Left lung (tissue), 14 donors: Measurements from ENCODE around the gene FCHSD1. TPM values are rescaled to one million over a fixed set of nuclear protein-coding genes. Genes with fewer than 3 reads are reported as not detected.

Experiments
- ATAC-seq: fragments of 200-7000 bp; cut with Tn5 transposase; one replicate; pipeline ENCODE4 v1.9.1; 2020; ENCODE audit warnings: moderate library complexity
- DNase-seq, 4 donors: peaks; one replicate each; pipeline ENCODE4 v3.0.0-alpha.2; 2013 to 2020
- H3K27ac ChIP-seq, 2 donors: fragments of 200-600 bp; sonication (generic) in 1 of 2; one replicate each; pipeline versions ENCODE4 v1.5.0 to v1.8.0; 2020 to 2021
- H3K27me3 ChIP-seq, 2 donors: fragments of 200-600 bp; sonication (generic) in 1 of 2; one replicate each; pipeline versions ENCODE4 v1.5.0 to v1.8.0; 2020 to 2021
- H3K36me3 ChIP-seq, 2 donors: fragments of 200-600 bp; sonication (generic) in 1 of 2; one replicate each; pipeline versions ENCODE4 v1.5.0 to v1.8.0; 2020 to 2021
- H3K4me1 ChIP-seq, 2 donors: fragments of 200-600 bp; one replicate each; pipeline ENCODE4 v1.8.0; 2021
- H3K4me3 ChIP-seq, 2 donors: fragments of 200-600 bp; sonication (generic) in 1 of 2; one replicate each; pipeline versions ENCODE4 v1.5.0 to v1.8.0; 2020 to 2021; ENCODE audit warnings: mild to moderate bottlenecking in 1 of 2
- H3K9me3 ChIP-seq, 2 donors: fragments of 200-600 bp; sonication (generic) in 1 of 2; one replicate each; pipeline versions ENCODE4 v1.5.0 to v1.8.0; 2020 to 2021
- intact Hi-C, 2 donors: fragments of 100-400 bp; cut with DNase I; formaldehyde crosslinking; loops; one replicate each; pipeline versions ENCODE4 v1.11.2 to v1.14.2; 2022
- long read RNA-seq, 12 donors: library from polyadenylated mRNA in 2 of 12; unstranded in 2 of 12; transcript quantifications; one replicate each; pipeline ENCODE4 v2.0.0 and lab custom pipeline, GENCODE V29; 2019 to 2026
- polyA plus RNA-seq, 6 donors: library from polyadenylated mRNA; unstranded; fragments of 120-200 nt; gene quantifications; one replicate each; pipeline ENCODE4 v1.2.1, GENCODE V29; 2013; ENCODE audit not compliant: insufficient read length in 6 of 6
- total RNA-seq, 2 donors: library from RNA; stranded (reverse); fragmentation: NEBNext Ultra II Directional; extraction: Animal tissue kit (Norgen Biotek cat#: 25700); gene quantifications; one replicate each; pipeline ENCODE4 v1.2.1, GENCODE V29; 2021
- TF ChIP-seq, protein P1 (sequence below), 2 donors: fragments of 200-600 bp; sonication (generic) in 1 of 2; IDR thresholded peaks; one replicate each; pipeline versions ENCODE4 v1.5.0 to v1.8.0; 2021; ENCODE audit warnings: antibody characterized with exemption in 2 of 2
- donor health status: DM: no; HTN: yes; CAD: no.
- donor health status: DM: no; HTN: no; CAD: no.

FCHSD1 gene
- total RNA-seq (10 to 100 TPM; 18.0 to 18.7 TPM), polyA plus RNA-seq (10 to 100 TPM; 17.4 to 29.7 (median 23.5) TPM)
- long read RNA-seq, donor 1, partial matches to known transcripts = 0 of 4 reads
- long read RNA-seq, donor 1, other reads (novel, unspliced or antisense) = 0 of 4 reads
- long read RNA-seq, donor 2, partial matches to known transcripts = 8 of 10 reads
- long read RNA-seq, donor 2, other reads (novel, unspliced or antisense) = 0 of 10 reads
- long read RNA-seq, donor 3 = 0 reads
- long read RNA-seq, donor 4, partial matches to known transcripts = 0 of 2 reads
- long read RNA-seq, donor 4, other reads (novel, unspliced or antisense) = 2 of 2 reads
- long read RNA-seq, donor 5 = 0 reads
- long read RNA-seq, donor 6, partial matches to known transcripts = 0 of 3 reads
- long read RNA-seq, donor 6, other reads (novel, unspliced or antisense) = 0 of 3 reads
- long read RNA-seq, donor 7 = 0 reads
- long read RNA-seq, donor 8, partial matches to known transcripts = 0 of 1 reads
- long read RNA-seq, donor 8, other reads (novel, unspliced or antisense) = 0 of 1 reads
- long read RNA-seq, donor 9 = 0 reads
- long read RNA-seq, donor 10, partial matches to known transcripts = 0 of 1 reads
- long read RNA-seq, donor 10, other reads (novel, unspliced or antisense) = 1 of 1 reads
- long read RNA-seq, donor 11, partial matches to known transcripts = 0 of 2 reads
- long read RNA-seq, donor 11, other reads (novel, unspliced or antisense) = 0 of 2 reads
- long read RNA-seq, donor 12, partial matches to known transcripts = 0 of 1 reads
- long read RNA-seq, donor 12, other reads (novel, unspliced or antisense) = 0 of 1 reads

DNA sequence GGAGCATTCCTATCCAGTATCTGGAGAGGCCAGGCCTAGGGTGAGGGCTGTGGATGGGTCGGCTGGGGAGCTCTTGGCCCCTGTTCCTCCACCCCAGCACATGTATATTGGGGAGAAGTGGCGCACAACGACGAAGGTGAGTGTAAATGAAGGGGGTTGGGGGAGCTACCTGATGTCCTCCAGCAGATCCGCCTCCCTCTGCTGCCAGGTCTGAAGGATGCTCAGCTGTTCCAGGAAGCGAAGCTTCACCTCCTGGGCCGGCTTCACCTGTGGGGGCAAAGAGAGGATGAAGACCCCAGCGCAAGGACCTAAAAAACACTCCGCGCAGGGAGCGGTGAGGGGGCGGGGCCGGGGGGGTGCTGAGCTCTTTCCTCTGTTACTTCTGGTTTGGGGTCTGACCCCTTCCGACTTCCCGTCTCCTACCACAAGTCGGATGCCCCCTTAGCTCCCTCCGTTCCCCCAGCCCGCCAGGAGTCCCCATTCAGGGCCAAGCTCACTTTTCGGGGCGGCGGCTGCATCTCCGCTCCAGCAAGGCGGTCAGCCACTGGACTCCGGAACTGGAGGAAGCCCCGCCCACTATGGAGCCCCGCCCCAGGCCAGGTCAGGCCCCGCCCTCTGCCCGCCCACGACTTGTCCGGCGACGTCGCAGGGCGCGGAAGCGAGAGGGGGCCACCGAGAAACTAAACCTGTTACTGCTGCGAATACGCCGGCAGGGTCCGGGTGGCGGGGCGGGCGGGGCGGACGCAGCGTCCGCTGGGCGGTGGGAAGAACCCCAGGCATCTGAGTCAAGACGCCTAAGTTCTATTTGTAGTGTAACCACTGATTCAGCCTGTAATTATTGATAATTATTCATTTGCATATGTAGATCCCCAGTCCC lies at the start of gene FCHSD1:
Gene FCHSD1, minus strand, starts transcription at position 568 of the 877 bp plus-strand sequence. Its CDS starts 50 bp downstream, at position 518.
- Histone ChIP-seq H3K4me1 (peaks cover 0 to 23% of the 10 kb centered on the region in 2 donors), H3K9me3 (no peaks in the 10 kb centered on the region), H3K4me3 (peak within 1 kb of the TSS; percentile 56 to 72), H3K27ac (peak within 1 kb of the TSS in 1 of 2 donors; percentile 74), H3K36me3 (peaks cover 0 to 35% of the 10 kb centered on the region in 2 donors), H3K27me3 (no peaks in the 10 kb centered on the region)
- DNase-seq = peak; percentile 64 to 98 (median 90)
- intact Hi-C loops = no loop called here
- TF ChIP-seq, protein P1, sequence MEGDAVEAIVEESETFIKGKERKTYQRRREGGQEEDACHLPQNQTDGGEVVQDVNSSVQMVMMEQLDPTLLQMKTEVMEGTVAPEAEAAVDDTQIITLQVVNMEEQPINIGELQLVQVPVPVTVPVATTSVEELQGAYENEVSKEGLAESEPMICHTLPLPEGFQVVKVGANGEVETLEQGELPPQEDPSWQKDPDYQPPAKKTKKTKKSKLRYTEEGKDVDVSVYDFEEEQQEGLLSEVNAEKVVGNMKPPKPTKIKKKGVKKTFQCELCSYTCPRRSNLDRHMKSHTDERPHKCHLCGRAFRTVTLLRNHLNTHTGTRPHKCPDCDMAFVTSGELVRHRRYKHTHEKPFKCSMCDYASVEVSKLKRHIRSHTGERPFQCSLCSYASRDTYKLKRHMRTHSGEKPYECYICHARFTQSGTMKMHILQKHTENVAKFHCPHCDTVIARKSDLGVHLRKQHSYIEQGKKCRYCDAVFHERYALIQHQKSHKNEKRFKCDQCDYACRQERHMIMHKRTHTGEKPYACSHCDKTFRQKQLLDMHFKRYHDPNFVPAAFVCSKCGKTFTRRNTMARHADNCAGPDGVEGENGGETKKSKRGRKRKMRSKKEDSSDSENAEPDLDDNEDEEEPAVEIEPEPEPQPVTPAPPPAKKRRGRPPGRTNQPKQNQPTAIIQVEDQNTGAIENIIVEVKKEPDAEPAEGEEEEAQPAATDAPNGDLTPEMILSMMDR (IDR thresholded peaks at IDR 0.05) = no peak
- peak; percentile 99 for ATAC-seq

DNA sequence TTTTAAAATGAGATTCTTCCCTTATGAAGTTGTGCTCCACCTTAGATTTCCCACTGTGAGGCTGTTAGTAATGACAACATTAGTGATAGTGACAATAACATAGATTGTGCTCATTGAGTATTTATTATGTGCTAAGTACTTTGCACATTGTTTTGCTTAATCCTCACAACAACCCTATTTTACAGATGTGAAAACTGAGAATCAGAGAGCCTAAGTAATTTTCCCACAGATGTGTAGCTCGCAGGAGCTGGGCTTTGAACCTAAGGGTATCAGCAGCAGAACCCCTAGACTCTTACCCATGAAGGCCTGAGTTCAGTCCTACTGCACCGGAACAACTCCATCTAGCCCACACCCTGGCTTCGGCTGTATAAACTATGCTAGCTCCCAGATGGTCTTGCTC lies 46.4 kb upstream of the FCHSD1 start:
- H3K36me3 ChIP-seq = no peaks in the 10 kb centered on the region
- H3K27me3 ChIP-seq = peaks cover 12 to 38% of the 10 kb centered on the region in 2 donors
- H3K27ac ChIP-seq = no peak overlapping the region
- DNase-seq = no peak
- no peak overlapping the region for H3K4me3 ChIP-seq
- intact Hi-C loops = no loop called here
- peaks cover 5 to 18% of the 10 kb centered on the region in 2 donors for H3K4me1 ChIP-seq
- ATAC-seq = no peak
- TF ChIP-seq, protein P1 (IDR thresholded peaks at IDR 0.05) = no peak
- H3K9me3 ChIP-seq = no peaks in the 10 kb centered on the region

DNA sequence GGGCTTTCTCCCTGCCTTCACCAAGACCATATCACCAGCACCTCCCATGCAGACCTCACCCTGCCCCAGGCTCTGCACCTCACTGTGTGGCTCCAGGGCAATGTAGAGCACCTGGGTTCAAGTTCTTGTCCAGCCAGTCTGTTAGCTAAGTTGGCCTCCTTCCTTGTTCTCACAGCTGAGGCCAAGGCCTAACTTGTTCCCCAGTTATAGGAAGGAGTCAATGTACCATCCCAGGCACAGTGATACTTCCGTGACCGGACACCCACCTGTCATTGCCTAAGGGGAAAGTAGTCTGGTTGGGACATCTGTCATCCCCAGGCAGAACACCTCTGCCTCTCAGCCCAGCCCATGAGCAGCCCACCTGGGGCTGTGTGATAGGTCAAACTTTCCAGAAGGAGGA lies 45.2 kb upstream of the FCHSD1 start:
- Histone ChIP-seq H3K27me3 (peaks cover 6 to 27% of the 10 kb centered on the region in 2 donors), H3K4me1 (peaks cover 0 to 17% of the 10 kb centered on the region in 2 donors)
- ATAC-seq = no peak

DNA sequence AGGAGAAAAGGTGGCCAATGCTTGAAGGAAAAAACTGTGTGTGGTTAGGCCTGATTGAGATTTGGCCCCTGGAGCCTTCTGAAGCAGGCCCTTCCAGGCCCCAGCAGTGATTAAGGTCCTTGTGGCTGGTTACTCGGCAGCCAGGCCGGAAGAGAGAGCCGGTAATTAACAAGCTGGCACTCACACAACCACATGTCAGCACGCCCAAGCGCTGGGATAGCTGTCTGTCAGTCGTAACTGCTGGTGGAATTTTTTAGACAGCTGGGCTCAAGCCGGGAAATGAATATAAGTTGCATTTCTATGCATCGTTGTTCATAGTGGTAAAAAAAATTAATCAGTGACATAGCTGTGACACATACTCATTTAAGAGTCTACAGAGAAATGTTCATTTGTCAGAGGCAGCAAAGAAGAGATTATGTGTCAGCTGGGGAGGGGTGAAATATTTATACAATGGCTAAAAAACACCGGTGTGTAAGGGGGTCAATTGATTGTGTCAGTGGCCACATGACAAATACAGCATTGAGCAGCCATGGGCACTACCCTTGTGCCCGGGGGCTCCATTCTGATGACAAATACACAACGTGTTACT lies 44.5 kb upstream of the FCHSD1 start:
- intact Hi-C loops = no loop called here
- H3K27ac ChIP-seq = no peak overlapping the region
- TF ChIP-seq, protein P1 (IDR thresholded peaks at IDR 0.05) = no peak

More for the DNA sequence above, 45.2 kb upstream of the FCHSD1 start:
- intact Hi-C loops = no loop called here
- Histone ChIP-seq H3K27ac (no peak overlapping the region), H3K4me3 (no peak overlapping the region), H3K36me3 (no peaks in the 10 kb centered on the region), H3K9me3 (no peaks in the 10 kb centered on the region)
- TF ChIP-seq, protein P1 (IDR thresholded peaks at IDR 0.05) = no peak
- DNase-seq = no peak

More for the DNA sequence above, 44.5 kb upstream of the FCHSD1 start:
- ATAC-seq = peak; percentile 66
- Histone ChIP-seq H3K9me3 (no peaks in the 10 kb centered on the region), H3K27me3 (peaks cover 0 to 20% of the 10 kb centered on the region in 2 donors), H3K4me3 (no peak overlapping the region), H3K4me1 (peaks cover 0 to 20% of the 10 kb centered on the region in 2 donors), H3K36me3 (no peaks in the 10 kb centered on the region)
- peak in 1 of 4 donors; percentile 28 for DNase-seq
